ENCODE data around the gene DCAF15.

The DCAF15 gene

GRCh38 chr19:13981988-13982501 is 29.7 kb downstream of the DCAF15 start:
- DNase-seq (ENCODE audit: extremely low spot score) = no peak
- TF ChIP-seq, protein P1, sequence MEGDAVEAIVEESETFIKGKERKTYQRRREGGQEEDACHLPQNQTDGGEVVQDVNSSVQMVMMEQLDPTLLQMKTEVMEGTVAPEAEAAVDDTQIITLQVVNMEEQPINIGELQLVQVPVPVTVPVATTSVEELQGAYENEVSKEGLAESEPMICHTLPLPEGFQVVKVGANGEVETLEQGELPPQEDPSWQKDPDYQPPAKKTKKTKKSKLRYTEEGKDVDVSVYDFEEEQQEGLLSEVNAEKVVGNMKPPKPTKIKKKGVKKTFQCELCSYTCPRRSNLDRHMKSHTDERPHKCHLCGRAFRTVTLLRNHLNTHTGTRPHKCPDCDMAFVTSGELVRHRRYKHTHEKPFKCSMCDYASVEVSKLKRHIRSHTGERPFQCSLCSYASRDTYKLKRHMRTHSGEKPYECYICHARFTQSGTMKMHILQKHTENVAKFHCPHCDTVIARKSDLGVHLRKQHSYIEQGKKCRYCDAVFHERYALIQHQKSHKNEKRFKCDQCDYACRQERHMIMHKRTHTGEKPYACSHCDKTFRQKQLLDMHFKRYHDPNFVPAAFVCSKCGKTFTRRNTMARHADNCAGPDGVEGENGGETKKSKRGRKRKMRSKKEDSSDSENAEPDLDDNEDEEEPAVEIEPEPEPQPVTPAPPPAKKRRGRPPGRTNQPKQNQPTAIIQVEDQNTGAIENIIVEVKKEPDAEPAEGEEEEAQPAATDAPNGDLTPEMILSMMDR (IDR thresholded peaks at IDR 0.05; ENCODE audit: control extremely low read depth, extremely low read depth, low read depth, missing control alignments) = no peak
- POLR2A ChIA-PET = interaction anchor here (0.6 kb wide), 1 partner anchor 189 kb away, joined by 3 read pairs; no protein-coding TSS in a partner anchor
- CTCF ChIA-PET = no interaction called here

DNA sequence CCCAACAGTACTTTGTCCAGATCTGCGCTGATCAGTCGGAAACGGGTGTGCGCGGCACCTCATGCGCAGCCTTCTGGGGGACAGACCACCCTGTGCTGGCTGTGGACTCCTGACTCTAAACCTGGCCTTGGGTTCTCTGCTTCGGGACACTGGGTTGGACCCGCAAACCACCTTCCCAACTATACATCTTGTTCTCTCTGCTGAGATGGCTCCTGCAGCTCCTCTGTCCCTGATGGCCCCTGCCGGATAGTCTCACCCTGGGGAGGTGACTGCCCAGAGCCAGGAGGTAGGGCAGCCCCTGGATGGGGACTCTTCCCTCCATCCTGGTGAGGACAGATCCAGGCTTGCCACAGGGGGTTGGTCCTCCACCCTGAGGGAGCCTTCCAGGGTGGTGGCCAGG is 30.5 kb downstream of the DCAF15 start:
- no peak for DNase-seq (ENCODE audit: extremely low spot score)
- TF ChIP-seq, protein P1 (IDR thresholded peaks at IDR 0.05; ENCODE audit: control extremely low read depth, extremely low read depth, low read depth, missing control alignments) = no peak
- CTCF ChIA-PET = interaction anchor here (1.1 kb wide), 1 partner anchor 23 kb away, joined by 3 read pairs; no protein-coding TSS in a partner anchor
- POLR2A ChIA-PET = interaction anchor here (0.6 kb wide), 1 partner anchor 189 kb away, joined by 3 read pairs; no protein-coding TSS in a partner anchor

DNA sequence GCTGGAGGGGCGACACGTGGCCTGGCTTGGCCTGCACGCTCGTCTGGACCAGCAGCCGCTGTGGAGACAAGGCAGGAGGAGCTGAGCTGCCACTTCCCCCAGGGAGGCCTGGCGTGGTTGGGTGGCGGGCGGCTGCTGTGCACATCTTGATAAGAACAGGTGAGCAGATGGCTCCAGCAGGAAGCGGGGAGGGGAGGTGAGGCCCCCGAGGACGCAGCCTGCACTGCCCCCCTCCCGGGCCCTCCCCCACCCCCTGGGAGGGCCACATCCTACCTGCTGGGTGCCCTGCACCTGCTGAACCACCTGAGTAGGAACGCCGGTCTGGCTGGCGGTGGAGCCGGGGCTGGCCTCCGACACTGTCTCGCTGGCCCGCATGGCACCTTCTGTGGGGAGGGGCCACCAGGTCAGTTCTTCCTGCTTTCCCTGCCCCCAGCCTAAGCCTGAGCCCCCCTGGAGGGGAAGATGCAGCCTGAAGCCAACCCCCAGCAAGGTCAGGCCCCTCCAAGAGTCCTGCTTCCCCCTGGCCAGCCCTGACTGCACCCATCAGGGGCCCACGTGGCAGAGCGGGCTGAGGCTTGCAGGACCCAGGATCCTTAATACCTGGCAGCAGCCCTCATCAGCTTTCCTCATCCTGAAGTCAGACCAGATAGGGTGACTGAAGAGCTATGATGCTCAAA is 31.0 kb downstream of the DCAF15 start:
- TF ChIP-seq, protein P1 (IDR thresholded peaks at IDR 0.05; ENCODE audit: control extremely low read depth, extremely low read depth, low read depth, missing control alignments) = no peak
- no peak for DNase-seq (ENCODE audit: extremely low spot score)
- ChIA-PET CTCF (interaction anchor here (1.1 to 1.6 kb wide), 2 partner anchors 10 to 23 kb away, joined by 3 read pairs; no protein-coding TSS in a partner anchor), POLR2A (no interaction called here)

- DNase-seq (ENCODE audit: extremely low spot score) = no peak
- CTCF ChIA-PET = interaction anchor here (1.6 to 2.3 kb wide), 3 partner anchors 11 to 706 kb away, joined by 3 to 9 read pairs (median 3); no protein-coding TSS in a partner anchor
Measured at GRCh38 chr19:13984186-13984585, 31.9 kb downstream of the DCAF15 start.

DNA sequence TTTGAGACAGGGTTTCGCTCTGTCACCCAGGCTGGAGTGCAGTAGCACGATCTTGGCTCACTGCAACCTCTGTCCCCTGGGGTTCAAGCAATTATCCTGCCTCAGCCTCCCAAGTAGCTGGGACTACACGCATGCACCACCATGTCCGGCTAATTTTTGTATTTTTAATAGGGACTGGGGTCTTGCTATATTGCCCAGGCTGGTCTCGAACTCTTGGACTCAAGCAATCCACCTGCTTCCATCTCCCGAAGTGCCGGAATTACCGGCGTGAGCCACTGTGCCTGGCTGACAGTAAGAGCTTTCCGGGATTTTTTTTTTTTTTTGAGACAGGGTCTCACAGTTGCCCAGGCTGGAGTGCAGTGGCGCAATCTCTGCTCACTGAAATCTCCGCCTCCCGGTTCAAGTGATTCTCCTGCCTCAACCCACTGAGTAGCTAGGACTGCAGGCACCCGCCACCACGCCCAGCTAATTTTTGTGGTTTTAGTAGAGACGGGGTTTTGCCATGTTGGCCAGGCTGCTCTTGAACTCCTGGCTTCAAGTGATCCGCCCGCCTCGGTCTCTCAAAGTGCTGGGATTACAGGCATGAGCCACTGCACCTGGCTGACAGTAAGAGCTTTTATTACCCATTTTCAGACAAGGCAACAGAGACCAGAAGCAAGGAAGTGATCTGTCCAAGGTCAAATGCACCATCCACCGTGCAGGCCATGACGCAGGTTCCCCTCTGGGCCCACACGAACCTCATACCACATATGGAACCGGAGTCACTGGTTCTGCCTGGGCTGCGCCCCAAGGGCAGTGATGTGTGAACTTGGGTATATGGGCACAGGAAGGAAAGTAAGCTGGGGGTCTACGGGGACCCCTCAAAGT is 32.8 kb downstream of the DCAF15 start:
- POLR2A ChIA-PET = no interaction called here
- TF ChIP-seq, protein P1 (IDR thresholded peaks at IDR 0.05; ENCODE audit: control extremely low read depth, extremely low read depth, low read depth, missing control alignments) = no peak
- CTCF ChIA-PET = interaction anchor here (1.2 to 2.3 kb wide), 4 partner anchors 12 to 707 kb away, joined by 3 to 9 read pairs (median 3); no protein-coding TSS in a partner anchor
- no peak for DNase-seq (ENCODE audit: extremely low spot score)

More at GRCh38 chr19:13984186-13984585, 31.9 kb downstream of the DCAF15 start:
- TF ChIP-seq, protein P1 (IDR thresholded peaks at IDR 0.05; ENCODE audit: control extremely low read depth, extremely low read depth, low read depth, missing control alignments) = no peak
- POLR2A ChIA-PET = no interaction called here

GRCh38 chr19:13985771-13986347 is 33.5 kb downstream of the DCAF15 start:
- ChIA-PET POLR2A (interaction anchor here (1.0 kb wide), 1 partner anchor 21 kb away, joined by 4 read pairs; the partner anchor contains the start of gene RFX1), CTCF (interaction anchor here (1.2 to 2.3 kb wide), 3 partner anchors 18 to 708 kb away, joined by 3 to 9 read pairs (median 3); no protein-coding TSS in a partner anchor)

More at GRCh38 chr19:13985771-13986347, 33.5 kb downstream of the DCAF15 start:
- no peak for DNase-seq (ENCODE audit: extremely low spot score)
- TF ChIP-seq, protein P1 (IDR thresholded peaks at IDR 0.05; ENCODE audit: control extremely low read depth, extremely low read depth, low read depth, missing control alignments) = no peak
